Measurements from ENCODE around the gene TWIST2.

DNA sequence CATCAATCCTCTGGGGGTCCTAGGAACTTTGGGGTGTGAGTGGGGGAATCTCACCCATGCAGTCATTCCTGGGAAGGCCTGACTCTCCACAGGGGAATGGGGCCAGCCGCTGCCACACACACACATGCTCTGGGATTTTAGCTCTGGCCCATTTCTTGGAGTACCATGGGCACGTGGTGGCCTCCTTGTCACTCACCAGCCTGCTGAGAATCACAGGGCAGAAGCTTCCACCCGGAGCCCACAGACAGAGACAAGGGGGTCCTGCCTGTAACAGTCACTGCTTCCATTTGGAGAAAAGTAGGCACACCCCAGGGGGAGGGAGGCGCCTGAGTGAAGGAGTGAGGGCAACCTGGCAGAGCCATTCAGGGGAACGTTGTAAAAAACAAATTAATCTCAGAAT, 48.8 kb downstream of the TWIST2 start:
- TF ChIP-seq POLR2A (IDR thresholded peaks at IDR 0.05), result no peak
- TF ChIP-seq, protein P1, sequence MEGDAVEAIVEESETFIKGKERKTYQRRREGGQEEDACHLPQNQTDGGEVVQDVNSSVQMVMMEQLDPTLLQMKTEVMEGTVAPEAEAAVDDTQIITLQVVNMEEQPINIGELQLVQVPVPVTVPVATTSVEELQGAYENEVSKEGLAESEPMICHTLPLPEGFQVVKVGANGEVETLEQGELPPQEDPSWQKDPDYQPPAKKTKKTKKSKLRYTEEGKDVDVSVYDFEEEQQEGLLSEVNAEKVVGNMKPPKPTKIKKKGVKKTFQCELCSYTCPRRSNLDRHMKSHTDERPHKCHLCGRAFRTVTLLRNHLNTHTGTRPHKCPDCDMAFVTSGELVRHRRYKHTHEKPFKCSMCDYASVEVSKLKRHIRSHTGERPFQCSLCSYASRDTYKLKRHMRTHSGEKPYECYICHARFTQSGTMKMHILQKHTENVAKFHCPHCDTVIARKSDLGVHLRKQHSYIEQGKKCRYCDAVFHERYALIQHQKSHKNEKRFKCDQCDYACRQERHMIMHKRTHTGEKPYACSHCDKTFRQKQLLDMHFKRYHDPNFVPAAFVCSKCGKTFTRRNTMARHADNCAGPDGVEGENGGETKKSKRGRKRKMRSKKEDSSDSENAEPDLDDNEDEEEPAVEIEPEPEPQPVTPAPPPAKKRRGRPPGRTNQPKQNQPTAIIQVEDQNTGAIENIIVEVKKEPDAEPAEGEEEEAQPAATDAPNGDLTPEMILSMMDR (IDR thresholded peaks at IDR 0.05), result no peak
